Endodermal cell (in vitro differentiated cells): ENCODE results near the gene IFI30. TPM values are rescaled to one million over a fixed set of nuclear protein-coding genes. Genes with fewer than 3 reads are reported as not detected.

ENCODE experiments used
- DNase-seq: peaks from one replicate; pipeline ENCODE4 v3.0.0-alpha.2; 2017
- H3K27ac ChIP-seq: 2 replicates; pipeline ENCODE4 v1.5.1; 2013; ENCODE audit warnings: mild to moderate bottlenecking, low read depth, low read length, moderate library complexity
- H3K27me3 ChIP-seq: 2 replicates; pipeline ENCODE4 v1.6.1; 2013; ENCODE audit warnings: mild to moderate bottlenecking, low read length, moderate library complexity; ENCODE audit not compliant: insufficient read depth, control insufficient read depth, poor library complexity, severe bottlenecking
- H3K36me3 ChIP-seq: 2 replicates; pipeline ENCODE4 v1.7.0; 2013; ENCODE audit warnings: mild to moderate bottlenecking, low read length, moderate library complexity; ENCODE audit not compliant: control insufficient read depth, insufficient read depth
- H3K4me1 ChIP-seq: one replicate; pipeline ENCODE4 v1.7.0; 2013; ENCODE audit warnings: low read length; ENCODE audit not compliant: control insufficient read depth, insufficient read depth
- H3K4me3 ChIP-seq: 2 replicates; pipeline ENCODE4 v1.5.1; 2013; ENCODE audit warnings: mild to moderate bottlenecking, low read length, moderate library complexity
- H3K9ac ChIP-seq: 2 replicates; pipeline ENCODE4 v1.6.1; 2013; ENCODE audit warnings: mild to moderate bottlenecking, low read length, moderate library complexity; ENCODE audit not compliant: poor library complexity, severe bottlenecking; ENCODE audit errors: extremely low read depth
- H3K9me3 ChIP-seq: 2 replicates; pipeline ENCODE4 v1.6.1; 2013; ENCODE audit warnings: mild to moderate bottlenecking, low read length, moderate library complexity; ENCODE audit not compliant: control insufficient read depth
- H3K27ac Mint-ChIP-seq: 2 replicates; pipeline ENCODE4 v1.8.0; 2020; ENCODE audit warnings: mixed read lengths
- H3K27me3 Mint-ChIP-seq: 2 replicates; pipeline ENCODE4 v1.8.0; 2021; ENCODE audit warnings: mild to moderate bottlenecking, mixed read lengths; ENCODE audit not compliant: insufficient read depth
- H3K36me3 Mint-ChIP-seq: 2 replicates; pipeline ENCODE4 v1.8.0; 2020; ENCODE audit warnings: low read depth, mixed read lengths
- H3K4me1 Mint-ChIP-seq: 2 replicates; pipeline ENCODE4 v1.8.0; 2020; ENCODE audit warnings: mixed read lengths
- H3K4me3 Mint-ChIP-seq: 2 replicates; pipeline ENCODE4 v1.8.0; 2020; ENCODE audit warnings: mild to moderate bottlenecking, moderate library complexity, mixed read lengths
- H3K9me3 Mint-ChIP-seq: 2 replicates; pipeline ENCODE4 v1.8.0; 2020; ENCODE audit warnings: mild to moderate bottlenecking, mixed read lengths
- WGBS, 2 experiments: methylation state at CpG; one replicate each; pipeline versions ENCODE4 v1.1.5 to v1.1.7; 2013; ENCODE audit warnings: missing lambda C conversion rate in 2 of 2, mixed read lengths in 1 of 2; ENCODE audit not compliant: insufficient coverage in 1 of 2, insufficient read length in 1 of 2; 5-methylcytosine and 5-hydroxymethylcytosine counted together
- total RNA-seq, 2 donors: library from RNA; stranded (reverse); fragmentation: NEBNext Ultra II Directional in 1 of 2; extraction: Animal tissue kit (Norgen Biotek cat#: 25700) in 1 of 2; gene quantifications; 2 replicates in 1 of 2; 3 replicates in 1 of 2; pipeline ENCODE4 v1.2.1, GENCODE V29; 2021
- TF ChIP-seq, protein P1 (sequence below): fragments of 200-600 bp; sonication (generic); conservative IDR thresholded peaks from 2 replicates; pipeline ENCODE4 v1.5.0; 2021; ENCODE audit warnings: antibody characterized with exemption, mild to moderate bottlenecking

IFI30 gene
- total RNA-seq, 2 donors from 2014 or later, result 10.6 to 11.0 TPM

DNA sequence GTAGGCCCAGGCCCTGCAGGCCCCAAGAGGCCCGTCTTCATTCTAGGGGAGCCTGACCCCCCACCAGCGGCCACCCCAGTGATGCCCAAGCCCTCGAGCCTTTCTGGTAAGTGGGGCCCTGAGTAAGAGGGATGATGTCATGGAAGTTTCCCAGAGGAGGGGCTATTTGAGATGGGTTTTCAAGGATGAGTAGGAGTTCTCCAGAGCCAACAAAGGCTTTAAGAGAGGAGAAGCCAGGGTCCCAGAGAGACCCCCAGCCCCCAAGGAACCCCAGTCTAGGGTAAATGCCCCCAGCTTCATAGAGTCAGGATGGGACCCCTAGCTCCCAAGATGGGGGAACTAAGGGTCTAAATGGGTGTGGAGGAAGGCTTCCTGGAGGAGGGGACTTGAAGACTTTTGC is 29.7 kb upstream of the IFI30 start:
- Mint-ChIP-seq H3K27me3 (no peaks in the 10 kb centered on the region), H3K36me3 (peaks cover 55% of the 10 kb centered on the region), H3K4me1 (no peaks in the 10 kb centered on the region), H3K4me3 (no peak overlapping the region), H3K9me3 (no peaks in the 10 kb centered on the region), H3K27ac (no peak overlapping the region)
- Histone ChIP-seq H3K4me3 (no peak overlapping the region), H3K36me3 (peaks cover 16% of the 10 kb centered on the region), H3K4me1 (no peaks in the 10 kb centered on the region), H3K27me3 (no peaks in the 10 kb centered on the region), H3K9me3 (no peaks in the 10 kb centered on the region), H3K27ac (no peak overlapping the region), H3K9ac (no peak overlapping the region)
- no peak for DNase-seq
- 94 to 100% methylated on average over 3 of the region's 3 CpGs for WGBS, 2 experiments
- TF ChIP-seq, protein P1, sequence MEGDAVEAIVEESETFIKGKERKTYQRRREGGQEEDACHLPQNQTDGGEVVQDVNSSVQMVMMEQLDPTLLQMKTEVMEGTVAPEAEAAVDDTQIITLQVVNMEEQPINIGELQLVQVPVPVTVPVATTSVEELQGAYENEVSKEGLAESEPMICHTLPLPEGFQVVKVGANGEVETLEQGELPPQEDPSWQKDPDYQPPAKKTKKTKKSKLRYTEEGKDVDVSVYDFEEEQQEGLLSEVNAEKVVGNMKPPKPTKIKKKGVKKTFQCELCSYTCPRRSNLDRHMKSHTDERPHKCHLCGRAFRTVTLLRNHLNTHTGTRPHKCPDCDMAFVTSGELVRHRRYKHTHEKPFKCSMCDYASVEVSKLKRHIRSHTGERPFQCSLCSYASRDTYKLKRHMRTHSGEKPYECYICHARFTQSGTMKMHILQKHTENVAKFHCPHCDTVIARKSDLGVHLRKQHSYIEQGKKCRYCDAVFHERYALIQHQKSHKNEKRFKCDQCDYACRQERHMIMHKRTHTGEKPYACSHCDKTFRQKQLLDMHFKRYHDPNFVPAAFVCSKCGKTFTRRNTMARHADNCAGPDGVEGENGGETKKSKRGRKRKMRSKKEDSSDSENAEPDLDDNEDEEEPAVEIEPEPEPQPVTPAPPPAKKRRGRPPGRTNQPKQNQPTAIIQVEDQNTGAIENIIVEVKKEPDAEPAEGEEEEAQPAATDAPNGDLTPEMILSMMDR, result no peak

DNA sequence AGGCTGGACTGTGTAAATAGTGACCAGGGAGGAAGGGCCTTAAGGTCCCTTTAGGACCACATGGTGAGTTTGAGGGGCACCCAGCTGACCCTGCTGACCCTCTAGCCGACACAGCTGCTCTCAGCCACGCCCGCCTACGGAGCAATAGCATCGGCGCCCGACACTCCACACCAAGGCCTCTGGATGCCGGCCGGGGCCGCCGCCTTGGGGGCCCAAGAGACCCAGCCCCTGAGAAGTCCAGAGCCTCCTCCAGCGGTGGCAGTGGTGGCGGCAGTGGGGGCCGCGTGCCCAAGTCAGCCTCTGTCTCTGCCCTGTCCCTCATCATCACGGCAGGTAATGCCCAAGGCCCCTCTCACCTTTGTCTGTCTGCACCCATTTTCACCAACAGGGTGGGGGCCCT is 29.3 kb upstream of the IFI30 start:
- 91 to 99% methylated on average over 11 to 16 of the region's 16 CpGs for WGBS, 2 experiments
- Mint-ChIP-seq H3K4me1 (no peaks in the 10 kb centered on the region), H3K9me3 (no peaks in the 10 kb centered on the region), H3K27ac (no peak overlapping the region), H3K4me3 (no peak overlapping the region), H3K27me3 (no peaks in the 10 kb centered on the region), H3K36me3 (peaks cover 52% of the 10 kb centered on the region)
- no peak overlapping the region for H3K4me3 ChIP-seq
- no peak for DNase-seq
- H3K36me3 ChIP-seq, result peaks cover 13% of the 10 kb centered on the region
- TF ChIP-seq, protein P1, result no peak
- H3K9ac ChIP-seq, result no peak overlapping the region
- no peaks in the 10 kb centered on the region for H3K9me3 ChIP-seq
- no peak overlapping the region for H3K27ac ChIP-seq
- no peaks in the 10 kb centered on the region for H3K27me3 ChIP-seq
- no peaks in the 10 kb centered on the region for H3K4me1 ChIP-seq

DNA sequence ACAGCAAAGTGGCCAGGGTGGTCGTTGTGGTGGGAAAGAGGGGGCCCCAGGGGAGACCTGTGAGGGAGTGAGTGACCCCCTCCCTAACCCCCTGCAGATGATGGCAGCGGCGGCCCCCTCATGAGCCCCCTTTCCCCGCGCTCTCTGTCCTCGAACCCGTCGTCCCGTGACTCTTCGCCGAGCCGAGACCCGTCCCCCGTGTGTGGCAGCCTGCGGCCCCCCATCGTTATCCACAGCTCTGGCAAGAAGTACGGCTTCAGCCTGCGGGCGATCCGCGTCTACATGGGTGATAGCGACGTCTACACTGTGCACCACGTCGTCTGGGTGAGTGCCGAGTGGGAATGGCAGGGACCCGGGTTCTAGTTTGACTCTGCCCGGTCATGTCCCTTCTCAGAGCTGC is 28.7 kb upstream of the IFI30 start:
- 92 to 94% methylated on average over 15 to 28 of the region's 28 CpGs for WGBS, 2 experiments

More for the DNA sequence above, 28.7 kb upstream of the IFI30 start:
- no peak for DNase-seq
- H3K36me3 Mint-ChIP-seq, result peaks cover 50% of the 10 kb centered on the region
- H3K4me1 Mint-ChIP-seq, result no peaks in the 10 kb centered on the region
- peaks cover 13% of the 10 kb centered on the region for H3K36me3 ChIP-seq
- H3K4me3 Mint-ChIP-seq, result no peak overlapping the region
- H3K4me3 ChIP-seq, result no peak overlapping the region
- no peaks in the 10 kb centered on the region for H3K4me1 ChIP-seq
- H3K27me3 Mint-ChIP-seq, result no peaks in the 10 kb centered on the region
- H3K27me3 ChIP-seq, result no peaks in the 10 kb centered on the region
- H3K27ac Mint-ChIP-seq, result no peak overlapping the region
- TF ChIP-seq, protein P1, result no peak
- H3K27ac ChIP-seq, result no peak overlapping the region
- H3K9me3 Mint-ChIP-seq, result no peaks in the 10 kb centered on the region
- H3K9me3 ChIP-seq, result no peaks in the 10 kb centered on the region
- H3K9ac ChIP-seq, result no peak overlapping the region
